Measurements from ENCODE around the gene ENTREP1.
"Not testable (repeated sequence)": the region's sequence is repeated elsewhere in the genome, so short reads cannot be mapped to it uniquely, and the experiment has no call there.

Gene ENTREP1

GRCh38 chr9:69299826-69300225 lies 25.2 kb upstream of the ENTREP1 start:
- intact Hi-C loops (cut with DNase I; ENCODE audit: low total_unique reads): no loop called here

DNA sequence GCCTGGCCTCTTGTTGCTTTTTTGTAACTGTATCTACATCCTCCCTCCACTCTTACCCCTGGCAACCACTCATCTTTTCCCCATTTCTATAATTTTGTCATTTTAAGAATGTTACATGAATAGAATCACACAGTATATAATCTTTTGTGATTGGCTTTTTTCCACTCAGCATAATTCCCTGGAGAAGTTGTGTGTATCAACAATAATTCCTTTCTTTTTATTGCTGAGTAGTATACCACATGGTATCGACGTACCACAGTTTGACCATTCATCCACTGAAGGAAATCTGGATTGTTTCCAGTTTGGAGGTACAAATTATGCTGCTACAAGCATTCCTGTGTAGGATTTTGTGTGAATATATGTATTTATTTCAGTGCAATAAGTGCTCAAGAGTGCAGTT lies 21.7 kb upstream of the ENTREP1 start:
- DNase-seq: no peak
- Histone ChIP-seq H3K27ac (no peak overlapping the region), H3K9me3 (no peaks in the 10 kb centered on the region), H3K36me3 (no peaks in the 10 kb centered on the region), H3K4me1 (peaks cover 0 to 10% (median 5%) of the 10 kb centered on the region in 4 donors), H3K27me3 (no peaks in the 10 kb centered on the region), H3K4me3 (no peak overlapping the region)
- intact Hi-C loops (cut with DNase I; ENCODE audit: low total_unique reads): no loop called here
- TF ChIP-seq, protein P1, sequence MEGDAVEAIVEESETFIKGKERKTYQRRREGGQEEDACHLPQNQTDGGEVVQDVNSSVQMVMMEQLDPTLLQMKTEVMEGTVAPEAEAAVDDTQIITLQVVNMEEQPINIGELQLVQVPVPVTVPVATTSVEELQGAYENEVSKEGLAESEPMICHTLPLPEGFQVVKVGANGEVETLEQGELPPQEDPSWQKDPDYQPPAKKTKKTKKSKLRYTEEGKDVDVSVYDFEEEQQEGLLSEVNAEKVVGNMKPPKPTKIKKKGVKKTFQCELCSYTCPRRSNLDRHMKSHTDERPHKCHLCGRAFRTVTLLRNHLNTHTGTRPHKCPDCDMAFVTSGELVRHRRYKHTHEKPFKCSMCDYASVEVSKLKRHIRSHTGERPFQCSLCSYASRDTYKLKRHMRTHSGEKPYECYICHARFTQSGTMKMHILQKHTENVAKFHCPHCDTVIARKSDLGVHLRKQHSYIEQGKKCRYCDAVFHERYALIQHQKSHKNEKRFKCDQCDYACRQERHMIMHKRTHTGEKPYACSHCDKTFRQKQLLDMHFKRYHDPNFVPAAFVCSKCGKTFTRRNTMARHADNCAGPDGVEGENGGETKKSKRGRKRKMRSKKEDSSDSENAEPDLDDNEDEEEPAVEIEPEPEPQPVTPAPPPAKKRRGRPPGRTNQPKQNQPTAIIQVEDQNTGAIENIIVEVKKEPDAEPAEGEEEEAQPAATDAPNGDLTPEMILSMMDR (IDR thresholded peaks at IDR 0.05): no peak

More at GRCh38 chr9:69299826-69300225, 25.2 kb upstream of the ENTREP1 start:
- Histone ChIP-seq H3K36me3 (no peaks in the 10 kb centered on the region), H3K27ac (no peak overlapping the region), H3K27me3 (no peaks in the 10 kb centered on the region), H3K4me1 (peaks cover 0 to 5% (median 0%) of the 10 kb centered on the region in 4 donors), H3K4me3 (no peak overlapping the region), H3K9me3 (no peaks in the 10 kb centered on the region)
- no peak for DNase-seq
- TF ChIP-seq, protein P1 (IDR thresholded peaks at IDR 0.05): no peak

- H3K4me3 ChIP-seq; DNase-seq; H3K27me3 ChIP-seq; H3K36me3 ChIP-seq; H3K9me3 ChIP-seq; intact Hi-C loops (cut with DNase I; ENCODE audit: low total_unique reads); H3K27ac ChIP-seq: not testable (repeated sequence)
- peaks cover 0 to 12% (median 5%) of the 10 kb centered on the region in 4 donors for H3K4me1 ChIP-seq
Measured at GRCh38 chr9:69306895-69307445, 18.0 kb upstream of the ENTREP1 start.

DNA sequence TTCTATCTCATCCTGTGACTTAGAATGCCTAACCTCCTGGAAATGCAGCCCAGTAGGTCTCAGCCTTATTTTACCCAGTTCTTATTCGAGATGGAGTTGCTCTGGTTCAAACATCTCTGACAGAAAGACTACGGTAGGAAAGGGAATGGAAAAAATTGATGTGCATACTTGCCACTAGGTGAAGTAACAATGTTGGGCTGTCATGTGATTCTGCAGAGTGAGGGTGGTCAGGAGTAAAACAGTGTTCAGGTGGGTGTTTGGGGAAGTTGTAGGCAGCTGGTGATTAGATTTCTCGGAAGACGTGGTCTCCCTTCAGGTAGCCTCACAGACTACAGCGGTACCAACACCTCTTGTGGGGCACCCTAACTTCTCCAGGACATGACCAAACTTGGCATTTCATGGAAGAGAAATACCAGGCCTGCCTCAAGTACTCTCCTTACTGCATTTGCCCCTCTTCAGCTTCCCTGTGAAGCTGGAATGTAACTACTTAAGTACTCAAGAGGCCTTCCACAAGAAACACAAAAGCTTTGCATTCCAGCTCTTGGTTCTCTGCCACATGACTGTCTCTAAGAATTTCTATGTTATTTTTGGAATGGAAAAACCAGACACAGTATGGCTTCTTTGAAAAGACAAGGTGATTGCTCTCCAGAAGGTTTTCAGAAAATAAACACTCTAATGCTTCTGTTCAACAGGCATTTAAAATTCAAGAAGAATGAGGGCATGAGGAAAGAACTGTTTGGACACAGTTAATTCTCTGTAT lies 17.4 kb upstream of the ENTREP1 start:
- H3K4me1 ChIP-seq: peaks cover 0 to 12% (median 5%) of the 10 kb centered on the region in 4 donors
- H3K4me3 ChIP-seq: no peak overlapping the region
- TF ChIP-seq, protein P1 (IDR thresholded peaks at IDR 0.05): no peak
- H3K27me3 ChIP-seq: no peaks in the 10 kb centered on the region
- no peaks in the 10 kb centered on the region for H3K36me3 ChIP-seq
- intact Hi-C loops (cut with DNase I; ENCODE audit: low total_unique reads): no loop called here
- H3K27ac ChIP-seq: peak overlapping the region in 1 of 2 donors; percentile 10
- DNase-seq: no peak
- H3K9me3 ChIP-seq: no peaks in the 10 kb centered on the region

DNA sequence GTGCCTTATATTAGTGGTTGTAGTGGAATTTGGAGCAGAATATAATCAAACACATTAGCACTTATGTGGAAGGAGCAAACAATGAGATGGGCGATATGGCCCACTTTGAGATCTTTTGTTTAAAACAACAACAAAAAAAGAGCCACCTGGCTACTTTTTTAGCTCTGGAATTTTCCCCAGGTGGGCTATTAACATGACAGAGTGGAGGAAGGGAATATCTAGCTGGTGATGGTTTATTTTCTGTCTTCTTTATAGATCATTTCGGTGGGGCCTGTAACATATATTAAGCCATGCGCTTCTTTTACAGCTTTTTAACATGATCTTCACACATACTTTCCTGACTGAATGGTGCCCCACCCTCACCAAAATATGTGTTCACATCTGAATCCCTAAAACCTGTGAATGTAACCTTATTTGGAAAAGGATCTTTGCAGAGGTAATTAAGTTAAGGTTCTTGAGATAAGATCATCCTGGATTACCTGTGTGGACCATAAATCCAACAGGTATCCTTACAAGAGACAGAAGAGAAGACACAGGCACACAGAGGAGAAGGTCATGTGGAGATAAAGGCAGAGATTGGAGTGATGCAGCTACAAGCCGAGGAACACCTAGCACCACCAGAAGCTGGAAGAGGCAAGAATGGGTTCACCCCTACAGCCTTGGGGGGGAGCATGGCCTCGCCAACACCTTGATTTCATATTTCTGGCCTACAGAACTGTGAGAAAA lies 16.6 kb upstream of the ENTREP1 start:
- TF ChIP-seq, protein P1 (IDR thresholded peaks at IDR 0.05): no peak
- Histone ChIP-seq H3K27ac (no peak overlapping the region), H3K4me3 (no peak overlapping the region), H3K27me3 (no peaks in the 10 kb centered on the region), H3K36me3 (no peaks in the 10 kb centered on the region), H3K4me1 (peaks cover 0 to 12% (median 5%) of the 10 kb centered on the region in 4 donors), H3K9me3 (no peaks in the 10 kb centered on the region)
- DNase-seq: no peak
- intact Hi-C loops (cut with DNase I; ENCODE audit: low total_unique reads): no loop called here

GRCh38 chr9:69313175-69313574 lies 11.8 kb upstream of the ENTREP1 start:
- intact Hi-C loops (cut with DNase I; ENCODE audit: low total_unique reads): no loop called here
- H3K4me1 ChIP-seq: peaks cover 0 to 3% (median under 1%) of the 10 kb centered on the region in 4 donors
- H3K27me3 ChIP-seq: no peaks in the 10 kb centered on the region
- H3K4me3 ChIP-seq: no peak overlapping the region
- no peak for DNase-seq
- no peaks in the 10 kb centered on the region for H3K36me3 ChIP-seq
- H3K9me3 ChIP-seq: no peaks in the 10 kb centered on the region
- TF ChIP-seq, protein P1 (IDR thresholded peaks at IDR 0.05): no peak
- no peak overlapping the region for H3K27ac ChIP-seq
